ENCODE data around the gene VKORC1.

VKORC1 gene

DNA sequence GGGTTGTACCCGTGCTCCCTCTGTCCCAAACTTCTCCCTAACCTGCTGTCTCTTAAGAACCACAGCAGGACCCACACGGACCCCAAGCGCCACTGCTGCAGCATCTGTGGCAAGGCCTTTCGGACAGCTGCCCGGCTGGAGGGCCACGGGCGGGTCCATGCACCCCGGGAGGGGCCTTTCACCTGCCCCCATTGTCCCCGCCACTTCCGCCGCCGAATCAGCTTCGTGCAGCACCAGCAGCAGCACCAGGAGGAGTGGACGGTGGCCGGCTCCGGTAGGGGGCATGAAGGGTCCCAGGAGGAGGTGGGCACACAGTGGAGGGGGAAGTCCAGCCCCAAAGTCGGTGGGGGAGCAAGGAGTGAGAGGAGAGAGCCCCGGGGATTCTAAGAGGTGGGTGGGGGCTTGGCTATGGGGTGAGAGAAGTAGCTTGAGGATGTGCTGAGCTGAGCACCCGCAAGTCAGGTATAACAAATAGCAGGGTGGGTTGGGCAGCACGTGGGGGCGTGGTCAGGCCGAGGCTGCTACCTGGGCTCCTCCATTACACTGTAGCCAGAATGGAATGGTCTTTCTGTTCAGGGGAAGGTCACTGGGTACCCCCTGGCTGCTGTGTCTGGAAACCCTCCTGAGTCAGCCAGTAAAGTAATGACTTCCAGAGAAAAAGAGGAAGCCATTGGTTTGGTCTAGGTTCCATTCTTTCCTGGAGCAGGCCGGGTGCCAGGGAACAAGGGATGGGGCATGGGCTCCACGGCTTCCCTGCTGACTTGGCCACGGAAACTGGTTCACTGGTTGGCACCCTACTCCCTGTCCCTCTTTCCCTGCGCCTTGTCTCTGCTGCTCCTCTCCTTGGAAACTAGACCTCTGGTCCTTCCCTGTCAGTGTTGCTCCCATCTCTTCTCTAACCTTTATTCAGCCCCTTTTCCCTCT, 12.9 kb downstream of the VKORC1 start:
- no peak for DNase-seq

DNA sequence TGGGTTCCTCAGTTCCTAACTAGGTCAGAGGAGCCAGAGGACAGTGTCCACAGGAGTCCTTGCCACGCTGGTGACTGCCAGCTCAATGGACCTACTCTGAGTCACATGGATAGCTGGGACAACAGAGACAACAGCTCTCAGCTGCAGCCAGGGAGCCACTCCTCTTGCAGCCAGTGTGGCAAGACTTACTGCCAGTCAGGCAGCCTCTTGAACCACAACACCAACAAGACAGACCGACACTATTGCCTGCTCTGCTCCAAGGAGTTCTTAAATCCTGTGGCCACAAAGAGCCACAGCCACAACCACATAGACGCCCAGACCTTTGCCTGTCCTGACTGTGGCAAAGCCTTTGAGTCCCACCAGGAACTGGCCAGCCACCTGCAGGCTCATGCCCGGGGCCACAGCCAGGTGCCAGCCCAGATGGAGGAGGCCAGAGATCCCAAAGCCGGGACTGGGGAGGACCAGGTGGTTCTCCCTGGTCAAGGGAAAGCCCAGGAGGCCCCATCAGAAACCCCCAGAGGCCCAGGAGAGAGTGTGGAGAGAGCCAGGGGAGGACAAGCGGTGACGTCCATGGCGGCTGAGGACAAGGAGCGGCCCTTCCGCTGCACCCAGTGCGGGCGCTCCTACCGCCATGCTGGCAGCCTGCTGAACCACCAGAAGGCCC, 13.7 kb downstream of the VKORC1 start:
- DNase-seq: no peak

GRCh38 chr16:31080035-31080629, 14.5 kb downstream of the VKORC1 start:
- no peak for DNase-seq

DNA sequence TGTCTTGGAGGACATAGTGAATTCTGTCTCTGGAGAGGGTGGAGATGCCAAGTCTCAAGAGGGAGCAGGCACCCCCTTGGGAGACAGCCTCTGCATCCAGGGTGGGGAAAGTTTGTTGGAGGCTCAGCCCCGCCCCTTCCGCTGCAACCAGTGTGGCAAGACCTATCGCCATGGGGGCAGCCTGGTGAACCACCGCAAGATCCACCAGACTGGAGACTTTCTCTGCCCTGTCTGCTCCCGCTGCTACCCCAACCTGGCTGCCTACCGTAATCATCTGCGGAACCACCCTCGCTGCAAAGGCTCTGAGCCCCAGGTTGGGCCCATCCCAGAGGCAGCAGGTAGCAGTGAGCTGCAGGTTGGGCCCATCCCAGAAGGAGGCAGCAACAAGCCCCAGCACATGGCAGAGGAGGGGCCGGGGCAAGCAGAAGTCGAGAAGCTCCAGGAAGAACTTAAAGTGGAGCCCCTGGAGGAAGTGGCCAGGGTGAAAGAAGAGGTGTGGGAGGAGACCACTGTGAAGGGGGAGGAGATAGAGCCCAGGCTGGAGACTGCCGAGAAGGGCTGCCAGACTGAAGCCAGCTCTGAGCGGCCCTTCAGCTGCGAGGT, 15.2 kb downstream of the VKORC1 start:
- DNase-seq: no peak

DNA sequence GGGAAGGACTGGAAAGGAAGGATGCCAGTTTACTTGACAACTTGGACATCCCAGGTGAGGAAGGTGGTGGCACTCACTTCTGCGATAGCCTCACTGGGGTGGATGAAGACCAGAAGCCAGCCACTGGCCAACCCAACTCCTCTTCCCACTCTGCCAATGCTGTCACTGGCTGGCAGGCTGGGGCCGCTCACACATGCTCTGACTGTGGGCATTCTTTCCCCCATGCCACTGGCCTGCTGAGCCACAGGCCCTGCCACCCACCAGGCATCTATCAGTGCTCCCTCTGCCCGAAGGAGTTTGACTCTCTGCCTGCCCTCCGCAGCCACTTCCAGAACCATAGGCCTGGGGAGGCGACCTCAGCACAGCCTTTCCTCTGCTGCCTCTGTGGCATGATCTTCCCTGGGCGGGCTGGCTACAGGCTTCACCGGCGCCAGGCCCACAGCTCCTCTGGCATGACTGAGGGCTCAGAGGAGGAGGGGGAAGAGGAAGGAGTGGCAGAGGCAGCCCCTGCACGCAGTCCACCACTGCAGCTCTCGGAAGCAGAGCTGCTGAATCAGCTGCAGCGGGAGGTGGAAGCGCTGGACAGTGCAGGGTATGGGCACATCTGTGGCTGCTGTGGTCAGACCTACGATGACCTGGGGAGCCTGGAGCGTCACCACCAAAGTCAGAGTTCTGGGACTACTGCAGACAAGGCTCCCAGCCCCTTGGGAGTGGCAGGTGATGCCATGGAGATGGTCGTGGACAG, 15.8 kb downstream of the VKORC1 start:
- no peak for DNase-seq

DNA sequence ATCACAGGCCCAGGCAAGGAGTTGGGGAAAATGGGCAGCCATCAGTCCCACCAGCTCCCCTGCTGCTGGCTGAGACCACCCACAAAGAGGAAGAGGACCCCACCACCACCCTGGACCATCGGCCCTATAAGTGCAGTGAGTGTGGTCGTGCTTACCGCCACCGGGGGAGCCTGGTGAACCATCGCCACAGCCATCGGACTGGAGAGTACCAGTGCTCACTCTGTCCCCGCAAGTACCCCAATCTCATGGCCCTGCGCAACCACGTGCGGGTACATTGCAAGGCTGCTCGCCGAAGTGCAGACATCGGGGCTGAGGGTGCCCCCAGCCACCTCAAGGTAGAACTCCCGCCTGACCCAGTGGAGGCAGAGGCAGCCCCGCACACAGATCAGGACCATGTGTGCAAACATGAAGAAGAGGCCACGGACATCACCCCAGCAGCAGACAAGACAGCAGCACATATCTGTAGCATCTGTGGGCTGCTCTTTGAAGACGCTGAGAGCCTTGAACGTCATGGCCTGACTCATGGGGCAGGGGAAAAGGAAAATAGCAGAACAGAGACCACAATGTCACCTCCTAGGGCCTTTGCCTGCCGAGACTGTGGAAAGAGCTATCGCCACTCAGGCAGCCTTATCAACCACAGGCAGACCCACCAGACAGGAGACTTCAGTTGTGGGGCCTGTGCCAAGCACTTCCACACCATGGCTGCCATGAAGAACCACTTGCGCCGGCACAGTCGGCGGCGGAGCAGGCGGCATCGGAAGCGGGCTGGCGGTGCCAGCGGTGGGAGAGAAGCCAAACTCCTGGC, 16.8 kb downstream of the VKORC1 start:
- no peak for DNase-seq

GRCh38 chr16:31077024-31077423, 17.6 kb downstream of the VKORC1 start:
- DNase-seq: no peak

DNA sequence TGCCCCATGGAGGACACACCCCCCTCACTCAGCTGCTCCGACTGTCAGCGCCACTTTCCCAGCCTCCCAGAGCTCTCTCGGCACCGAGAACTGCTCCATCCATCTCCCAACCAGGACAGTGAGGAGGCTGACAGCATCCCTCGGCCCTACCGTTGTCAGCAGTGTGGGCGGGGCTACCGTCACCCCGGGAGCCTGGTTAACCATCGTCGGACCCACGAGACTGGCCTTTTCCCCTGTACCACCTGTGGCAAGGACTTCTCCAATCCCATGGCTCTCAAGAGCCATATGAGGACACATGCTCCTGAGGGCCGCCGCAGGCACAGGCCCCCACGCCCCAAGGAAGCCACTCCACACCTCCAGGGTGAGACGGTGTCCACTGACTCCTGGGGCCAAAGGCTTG, 18.3 kb downstream of the VKORC1 start:
- DNase-seq: no peak

- no peak for DNase-seq
Observed at GRCh38 chr16:31074814-31075183, 19.8 kb downstream of the VKORC1 start.

- DNase-seq: peak; percentile 97
Observed at GRCh38 chr16:31073970-31074813, 20.4 kb downstream of the VKORC1 start, which contains the start of the genes ZNF646 and ZNF668. Gene ZNF646, plus strand, starts transcription at chr16:31074422. Its CDS starts 1,903 bp downstream, at chr16:31076325. Gene ZNF668, minus strand, starts transcription at chr16:31074240. Its CDS starts 9,781 bp downstream, at chr16:31064459.

DNA sequence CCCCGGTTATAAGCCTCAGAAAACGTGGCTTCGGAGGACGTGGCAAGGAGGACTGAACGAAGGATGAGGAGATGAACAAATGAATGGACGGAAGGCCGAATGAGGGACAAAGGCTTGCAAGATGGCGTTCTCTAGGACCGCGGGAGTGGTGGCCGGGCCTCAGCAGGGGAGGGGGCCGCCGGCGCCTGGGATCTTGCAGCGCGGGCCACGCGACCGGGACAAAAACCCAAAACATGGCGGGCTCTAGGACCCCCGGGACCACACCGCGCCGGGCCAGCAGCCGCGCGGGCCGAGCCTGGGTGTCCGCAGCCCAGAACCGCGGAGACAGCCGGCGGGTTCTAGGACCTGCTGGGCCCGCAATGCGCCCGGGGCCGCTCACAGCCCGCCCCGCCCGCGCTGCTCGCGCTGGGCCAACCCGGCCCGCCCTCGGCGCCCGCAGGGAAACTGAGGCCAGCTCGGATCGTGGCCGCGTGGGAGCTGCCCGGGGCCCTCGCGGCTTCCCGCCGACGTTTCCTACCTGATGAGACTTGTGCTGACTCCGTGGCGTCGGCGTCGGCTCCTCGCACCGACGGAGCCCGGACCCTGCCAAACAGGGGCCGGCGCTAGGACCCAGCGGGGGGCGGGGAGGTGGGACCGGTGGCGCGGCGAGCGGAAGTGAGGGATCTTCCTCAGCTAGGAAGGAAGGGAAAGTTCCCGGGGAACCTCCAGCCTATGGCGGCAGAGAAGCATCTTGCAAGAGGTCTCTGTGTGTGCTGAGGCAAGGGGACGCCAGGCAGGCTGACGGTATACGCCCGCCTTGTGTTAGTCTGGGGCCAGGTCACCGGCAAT, 21.2 kb downstream of the VKORC1 start:
- DNase-seq: peak; percentile 83

DNA sequence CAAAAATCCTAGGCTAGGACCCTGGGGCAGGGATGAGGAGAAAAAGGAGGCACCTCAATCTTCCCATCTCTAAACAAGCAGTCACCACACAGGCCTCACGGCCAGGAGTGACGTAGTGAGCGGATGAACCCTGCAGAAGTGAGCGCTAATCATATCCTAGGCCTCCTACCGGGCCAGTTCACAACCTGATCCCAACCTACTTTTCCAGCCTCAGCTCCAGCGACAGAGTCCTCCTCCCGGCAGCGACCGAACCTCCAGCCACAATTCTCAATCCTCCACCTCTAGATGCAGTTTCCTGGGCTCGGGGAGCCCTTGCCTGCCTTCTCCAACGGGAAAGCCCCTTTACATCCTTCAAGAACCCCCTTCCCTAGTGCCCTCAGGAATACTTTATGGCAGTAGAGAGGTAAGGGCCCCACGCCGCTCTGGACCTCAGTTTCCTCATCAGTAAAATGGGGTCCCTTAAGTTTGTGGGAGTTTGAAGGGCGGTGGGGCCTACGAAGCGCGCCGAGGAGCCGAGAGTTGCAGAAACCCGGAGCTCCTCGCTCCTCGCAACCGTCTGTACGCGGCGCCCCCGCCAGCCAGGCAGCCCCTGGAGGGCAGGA, 22.0 kb downstream of the VKORC1 start:
- DNase-seq: no peak

GRCh38 chr16:31071861-31072260, 22.7 kb downstream of the VKORC1 start:
- no peak for DNase-seq

- no peak for DNase-seq
Observed at GRCh38 chr16:31067342-31067741, 27.3 kb downstream of the VKORC1 start.

DNA sequence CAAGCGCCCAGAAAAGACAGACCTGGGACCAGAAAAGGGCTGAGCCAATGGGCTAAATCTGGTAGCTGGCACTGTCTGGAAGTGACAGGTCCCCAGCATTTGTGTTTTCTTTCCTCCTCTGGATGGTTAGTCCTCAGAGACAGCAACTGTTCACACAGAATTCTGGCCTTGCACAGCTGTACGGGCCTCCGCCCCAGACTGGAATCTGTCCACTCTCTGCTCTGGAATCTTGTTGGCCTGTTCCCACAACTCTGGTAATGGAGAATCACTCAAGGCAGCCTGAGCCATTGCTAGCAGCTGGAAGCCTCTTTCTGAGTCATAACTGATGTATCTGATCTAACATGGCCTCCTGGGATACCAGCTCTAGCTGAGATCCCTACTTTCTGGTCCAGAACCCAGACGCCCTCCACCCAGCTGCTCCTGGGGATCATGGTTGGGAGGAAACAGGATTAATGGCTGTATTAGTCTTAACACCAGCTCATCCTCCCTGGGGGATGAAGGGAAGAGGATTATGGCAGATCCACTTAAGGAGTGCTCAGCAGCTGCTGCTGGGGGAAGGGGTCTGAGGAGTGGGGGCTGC, 29.6 kb downstream of the VKORC1 start:
- DNase-seq: no peak

GRCh38 chr16:31063843-31064611, 30.6 kb downstream of the VKORC1 start:
- no peak for DNase-seq

DNA sequence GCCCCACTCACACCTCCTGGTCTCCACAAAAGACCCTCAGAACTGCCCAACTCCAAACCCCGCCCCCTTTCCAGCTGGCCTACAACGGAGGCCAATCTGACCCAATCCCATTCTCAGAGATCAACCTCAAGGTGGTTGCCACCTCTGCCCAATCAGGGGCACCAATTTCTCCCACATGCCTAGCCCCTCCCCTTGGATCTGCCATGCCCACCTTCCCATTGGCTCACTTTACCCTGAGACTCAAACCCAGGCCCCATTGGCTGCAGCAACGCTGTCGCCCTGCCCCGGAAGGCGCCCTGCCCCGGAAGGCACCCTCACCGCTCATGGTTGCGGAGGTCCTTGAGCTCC, 31.1 kb downstream of the VKORC1 start:
- DNase-seq: no peak

- no peak for DNase-seq
Observed at GRCh38 chr16:31061813-31062440, 32.7 kb downstream of the VKORC1 start.

Data from NCI-H2107 (cell line).